Right forelimb (tissue), 1 donor: ENCODE data around the gene CYBRD1.

Source experiments
- DNase-seq: peaks from one replicate; pipeline ENCODE4 v3.0.0-alpha.2; 2018

Gene CYBRD1

GRCh38 chr2:171557363-171557762 is 35.1 kb downstream of the CYBRD1 start:
- no peak for DNase-seq

- DNase-seq = no peak
Observed at GRCh38 chr2:171563301-171563700, 41.0 kb downstream of the CYBRD1 start.

- no peak for DNase-seq
Observed at GRCh38 chr2:171564463-171564862, 42.2 kb downstream of the CYBRD1 start.

- no peak for DNase-seq
Observed at GRCh38 chr2:171566057-171566456, 43.8 kb downstream of the CYBRD1 start.

- no peak for DNase-seq
Observed at GRCh38 chr2:171566753-171567152, 44.5 kb downstream of the CYBRD1 start.

GRCh38 chr2:171568089-171568488 is 45.8 kb downstream of the CYBRD1 start:
- DNase-seq = no peak

GRCh38 chr2:171571721-171572120 is 49.4 kb downstream of the CYBRD1 start:
- DNase-seq = no peak

- DNase-seq = peak; percentile 89
Observed at GRCh38 chr2:171574149-171574795, 52.0 kb downstream of the CYBRD1 start.

- DNase-seq = no peak
Observed at GRCh38 chr2:171575606-171576005, 53.3 kb downstream of the CYBRD1 start.

- DNase-seq = no peak
Observed at GRCh38 chr2:171578127-171578803, 56.0 kb downstream of the CYBRD1 start.

- DNase-seq = no peak
Observed at GRCh38 chr2:171579481-171579880, 57.2 kb downstream of the CYBRD1 start.

- no peak for DNase-seq
Observed at GRCh38 chr2:171583566-171583965, 61.3 kb downstream of the CYBRD1 start.

GRCh38 chr2:171584001-171584400 is 61.7 kb downstream of the CYBRD1 start:
- no peak for DNase-seq

GRCh38 chr2:171587132-171587531 is 64.9 kb downstream of the CYBRD1 start:
- DNase-seq = no peak

GRCh38 chr2:171587567-171587966 is 65.3 kb downstream of the CYBRD1 start:
- no peak for DNase-seq

- no peak for DNase-seq
Observed at GRCh38 chr2:171590116-171590515, 67.8 kb downstream of the CYBRD1 start.

GRCh38 chr2:171592036-171592555 is 69.8 kb downstream of the CYBRD1 start:
- DNase-seq = no peak

- no peak for DNase-seq
Observed at GRCh38 chr2:171595456-171595855, 73.2 kb downstream of the CYBRD1 start.

GRCh38 chr2:171595896-171596295 is 73.6 kb downstream of the CYBRD1 start:
- DNase-seq = no peak

- no peak for DNase-seq
Observed at GRCh38 chr2:171598713-171599319, 76.5 kb downstream of the CYBRD1 start.

GRCh38 chr2:171600126-171600525 is 77.9 kb downstream of the CYBRD1 start:
- no peak for DNase-seq

- no peak for DNase-seq
Observed at GRCh38 chr2:171602352-171602751, 80.1 kb downstream of the CYBRD1 start.
